ENCODE results near the gene AUTS2.

The AUTS2 gene

DNA sequence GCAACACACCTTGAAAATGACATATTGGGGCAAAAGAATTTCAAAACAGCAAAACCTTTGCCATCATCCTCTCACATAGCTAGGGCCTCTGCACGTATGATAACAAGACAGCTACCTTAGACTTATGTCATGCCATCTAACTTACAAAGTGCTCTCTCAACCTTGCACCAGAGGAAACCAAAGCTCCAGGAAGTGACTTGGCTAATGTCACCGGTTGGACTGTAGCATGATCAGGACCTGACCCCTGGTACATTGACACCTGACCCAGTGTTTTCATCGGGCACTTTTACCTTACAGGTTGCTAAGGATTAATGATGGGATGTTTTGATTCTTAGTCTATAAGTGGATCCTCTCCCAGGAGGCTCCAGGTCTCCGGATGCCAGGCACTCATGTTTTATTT lies 1003.8 kb downstream of the AUTS2 start:
- DNase-seq (ENCODE audit: low read depth): no peak

DNA sequence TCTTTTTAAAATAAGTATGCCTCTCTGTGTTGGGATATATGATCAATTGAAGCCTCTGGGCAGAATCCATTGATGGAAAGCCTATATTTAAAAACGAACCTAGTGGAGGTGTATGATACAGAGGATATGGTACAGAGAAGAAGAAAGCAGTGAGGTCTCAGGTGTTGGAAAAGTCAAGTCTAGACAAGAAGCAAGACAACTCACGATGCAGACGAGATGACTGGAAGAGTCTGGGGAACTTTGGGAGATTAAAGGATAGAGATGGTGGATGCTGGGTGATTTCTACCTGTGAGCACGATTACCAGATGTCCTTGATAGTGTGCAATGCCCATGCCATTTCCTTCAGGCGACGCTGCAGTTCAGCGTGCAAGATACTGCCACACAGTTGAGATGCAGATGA lies 1009.0 kb downstream of the AUTS2 start:
- no peak for DNase-seq (ENCODE audit: low read depth)

DNA sequence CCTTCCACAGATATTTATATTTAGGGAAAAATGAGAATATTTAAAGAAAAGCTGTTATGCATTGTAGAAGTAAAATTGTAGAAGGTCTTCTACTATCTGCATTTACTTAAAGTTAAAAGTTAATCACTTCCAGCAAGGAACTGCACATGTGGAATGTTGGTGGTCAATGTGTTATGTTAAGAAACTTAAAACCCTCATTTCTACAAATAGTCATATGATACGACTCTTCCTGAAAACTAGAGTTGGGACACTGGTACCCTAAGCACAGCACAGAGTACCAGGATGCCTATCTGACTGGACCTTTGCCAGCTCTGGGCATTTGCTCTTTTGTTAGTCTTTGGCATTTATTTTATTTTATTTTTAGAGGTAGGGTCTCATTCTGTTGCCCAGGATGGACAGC lies 1009.5 kb downstream of the AUTS2 start:
- DNase-seq (ENCODE audit: low read depth): no peak

DNA sequence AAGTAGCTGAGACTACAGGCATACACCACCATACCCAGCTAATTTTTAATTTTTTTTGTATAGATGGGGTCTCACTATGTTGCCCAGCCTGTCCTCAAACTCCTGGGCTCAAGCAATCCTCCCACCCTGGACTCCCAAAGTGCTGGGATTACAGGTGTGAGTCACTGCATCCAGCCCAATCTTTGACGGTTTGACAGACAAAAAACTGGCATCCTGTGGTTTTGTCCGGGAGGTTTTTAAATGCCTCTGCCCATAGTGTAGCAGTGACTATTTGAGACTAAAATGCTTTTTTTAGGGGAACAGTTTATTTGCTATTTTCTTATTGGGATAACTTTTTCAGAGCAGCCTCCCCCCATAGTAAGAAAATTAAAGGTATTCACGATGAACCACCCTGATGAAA lies 1010.0 kb downstream of the AUTS2 start:
- no peak for DNase-seq (ENCODE audit: low read depth)

DNA sequence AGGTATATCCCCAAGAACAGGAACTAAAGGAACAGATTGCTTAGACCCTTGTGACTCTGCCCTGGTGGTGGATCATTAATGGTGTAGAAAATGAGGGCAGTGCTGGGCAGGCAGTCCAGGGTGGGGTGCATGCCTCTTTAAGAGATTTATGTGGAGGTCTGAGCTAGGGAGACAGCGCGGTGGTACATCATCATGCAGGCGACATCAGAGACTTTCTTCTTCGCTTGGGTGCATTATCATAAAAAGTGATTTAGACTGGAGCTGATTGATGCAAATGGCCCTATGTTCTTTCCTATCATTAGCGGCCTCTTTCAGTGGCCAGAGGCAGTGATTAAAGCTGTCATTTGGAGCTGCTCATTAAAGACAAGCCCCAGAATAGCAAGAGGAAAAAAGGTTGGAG lies 1014.5 kb downstream of the AUTS2 start:
- no peak for DNase-seq (ENCODE audit: low read depth)

DNA sequence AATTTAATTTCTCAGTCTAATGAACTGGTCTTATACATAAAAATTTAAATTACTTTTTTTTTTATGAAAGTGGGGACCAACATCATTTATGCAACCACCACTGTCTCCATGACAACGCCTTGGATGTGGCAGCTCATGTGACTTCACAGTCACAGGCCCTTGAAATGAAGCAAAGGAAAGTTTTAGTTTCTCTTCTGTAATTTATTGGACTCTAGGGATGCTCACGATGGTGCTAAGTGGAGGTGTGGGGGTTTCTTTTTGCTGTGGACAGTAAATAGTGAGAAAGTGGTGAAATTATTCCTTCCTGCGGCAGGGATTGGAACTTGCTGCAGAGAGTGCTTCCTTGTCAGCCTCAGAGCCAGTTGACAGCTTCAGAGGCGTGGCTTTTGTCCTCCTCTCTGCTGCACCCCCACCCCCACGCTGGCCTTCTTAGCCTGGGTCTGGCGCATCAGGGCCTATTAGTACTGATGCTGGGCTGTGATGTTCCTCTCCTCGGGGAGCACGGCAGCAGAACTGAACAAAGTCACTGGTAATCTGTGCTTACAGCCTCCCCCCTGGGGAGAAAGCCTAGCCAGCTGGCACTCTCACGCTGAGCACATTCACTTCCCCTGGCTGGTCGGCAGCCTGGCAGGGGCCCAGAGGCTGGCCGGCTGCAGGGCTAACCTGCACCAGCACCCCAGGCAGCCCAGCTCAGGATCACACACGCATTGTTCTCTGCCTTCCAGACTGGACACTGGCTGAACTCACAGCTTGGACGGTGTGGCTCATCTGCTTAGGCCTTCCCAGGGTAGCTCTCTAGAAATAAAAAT lies 1016.2 kb downstream of the AUTS2 start:
- DNase-seq (ENCODE audit: low read depth): no peak

DNA sequence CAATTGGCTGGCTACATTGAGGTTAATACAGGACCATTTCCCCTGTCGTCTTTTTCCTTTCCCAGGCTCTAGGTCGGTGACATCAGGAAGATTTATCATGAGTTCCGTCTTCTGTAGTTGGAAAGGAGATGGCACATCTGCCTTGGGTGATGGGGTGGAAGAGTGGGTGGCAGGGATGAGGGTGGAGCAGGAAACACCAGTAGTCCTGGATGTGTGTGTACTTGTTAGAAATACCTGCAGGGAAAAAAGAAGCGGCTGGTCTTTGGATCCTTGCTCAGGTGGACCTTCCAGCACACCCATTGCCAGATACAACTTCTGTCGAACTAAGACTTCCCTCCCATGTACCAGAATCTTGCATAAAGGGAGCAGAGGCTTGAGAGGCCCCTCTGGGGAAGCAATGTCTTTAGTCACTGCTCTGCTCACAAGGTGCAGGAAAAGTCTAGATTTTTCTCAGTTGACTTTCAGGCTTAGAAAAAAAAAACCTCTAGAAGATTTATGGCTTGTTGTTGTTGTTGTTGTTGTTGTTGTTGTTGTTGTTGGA lies 1016.9 kb downstream of the AUTS2 start:
- DNase-seq (ENCODE audit: low read depth): no peak

DNA sequence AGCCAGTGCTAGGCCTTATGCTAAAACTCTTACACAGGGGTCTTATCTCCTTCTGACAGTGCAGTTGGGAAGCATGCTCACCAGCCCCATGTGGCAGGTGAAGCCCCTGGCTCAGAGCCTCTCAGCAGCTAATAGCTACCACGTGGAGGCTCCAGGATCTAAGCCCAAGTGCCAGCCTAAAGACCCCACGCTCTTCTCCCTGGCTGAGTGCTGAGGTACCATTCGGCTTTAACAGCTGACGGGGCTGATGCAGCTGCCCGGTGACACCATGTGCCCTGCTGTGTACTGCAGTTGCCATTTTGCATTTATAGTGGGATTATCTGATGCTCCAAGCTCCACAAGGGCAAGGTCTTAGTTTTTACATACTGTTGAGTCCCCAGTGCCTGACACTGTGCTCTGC lies 1017.9 kb downstream of the AUTS2 start:
- no peak for DNase-seq (ENCODE audit: low read depth)

DNA sequence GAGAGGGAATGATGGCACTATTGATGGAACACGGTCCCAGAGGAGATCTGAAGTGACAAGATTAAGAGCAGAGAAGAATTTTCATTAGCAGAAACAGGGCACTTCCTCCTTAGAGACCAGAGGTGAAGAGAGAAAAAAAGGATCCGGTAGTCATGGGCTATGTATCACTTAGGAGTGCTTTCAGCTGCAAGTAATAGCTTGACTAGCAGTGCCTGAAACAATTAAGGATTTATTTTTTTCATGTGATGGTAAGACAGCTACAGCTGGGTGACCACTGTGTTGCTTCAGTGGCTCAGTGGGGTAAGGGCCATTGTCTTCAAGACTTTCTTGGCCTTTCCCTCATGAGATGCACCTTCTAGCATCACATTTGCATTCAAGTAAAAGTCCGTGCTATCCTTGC lies 1018.5 kb downstream of the AUTS2 start:
- no peak for DNase-seq (ENCODE audit: low read depth)

DNA sequence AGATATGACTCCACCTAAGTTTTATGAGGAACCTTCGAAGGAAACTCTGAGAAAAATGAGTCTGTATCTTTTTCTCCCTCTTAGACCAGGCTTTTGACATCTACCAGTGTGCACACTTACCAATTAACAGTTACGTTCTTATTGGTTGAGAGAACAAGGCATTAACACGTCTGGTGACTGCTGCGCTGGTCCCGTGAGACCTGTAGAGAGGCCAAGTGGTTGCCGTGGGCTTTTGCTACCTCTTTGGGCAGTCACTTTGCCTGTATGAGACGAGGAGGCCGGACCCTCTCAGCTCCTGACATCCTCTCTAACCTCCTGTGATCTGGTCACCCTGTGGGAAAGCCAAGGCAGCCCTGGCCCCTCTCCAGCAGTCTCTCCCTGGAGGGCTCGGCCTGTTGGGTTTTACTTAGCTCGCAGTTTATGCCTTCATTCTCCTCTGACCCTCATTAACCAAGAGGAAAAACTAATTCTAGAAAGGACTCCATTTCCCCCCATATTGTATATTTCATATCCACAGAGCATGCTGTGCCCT lies 1019.8 kb downstream of the AUTS2 start:
- no peak for DNase-seq (ENCODE audit: low read depth)

DNA sequence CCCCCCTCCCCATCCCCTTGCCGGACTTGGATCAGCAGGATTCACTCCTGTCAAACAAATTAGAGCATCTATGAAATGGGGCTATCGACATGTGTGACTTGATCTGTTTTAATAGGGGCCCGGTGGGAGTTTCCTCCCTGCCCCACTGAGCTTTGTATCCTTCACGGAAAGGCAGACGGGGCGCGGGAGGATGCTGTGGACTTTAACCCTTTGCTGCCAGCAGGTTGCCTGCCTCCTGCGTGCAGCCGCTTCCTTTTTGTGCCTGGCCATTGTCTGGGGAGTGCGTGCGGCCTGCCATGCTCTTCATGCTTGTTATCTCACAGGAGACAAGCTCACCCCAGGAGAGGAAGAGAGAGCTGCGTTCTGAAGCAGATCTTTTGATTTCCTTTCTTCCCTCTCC lies 1020.9 kb downstream of the AUTS2 start:
- DNase-seq (ENCODE audit: low read depth): no peak

DNA sequence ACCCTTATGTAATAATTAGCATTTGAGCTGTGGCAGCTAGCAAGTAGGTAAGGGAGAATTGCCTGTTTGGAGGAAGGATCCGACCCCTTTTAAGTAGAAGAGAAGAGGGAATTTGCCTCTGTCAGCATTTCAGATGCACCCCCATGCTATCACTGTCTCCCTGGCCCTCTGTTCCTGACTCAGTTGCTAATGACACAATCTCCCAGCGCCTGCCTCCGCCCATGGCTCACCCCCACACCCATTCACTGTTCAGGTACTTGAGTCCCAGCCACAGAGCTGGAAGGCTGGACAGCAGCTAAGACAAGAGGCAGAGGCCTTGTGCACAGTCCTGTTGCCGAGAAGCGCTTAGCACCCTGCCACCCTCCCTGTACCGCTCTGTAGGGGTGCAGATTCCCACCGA lies 1021.4 kb downstream of the AUTS2 start:
- DNase-seq (ENCODE audit: low read depth): no peak

DNA sequence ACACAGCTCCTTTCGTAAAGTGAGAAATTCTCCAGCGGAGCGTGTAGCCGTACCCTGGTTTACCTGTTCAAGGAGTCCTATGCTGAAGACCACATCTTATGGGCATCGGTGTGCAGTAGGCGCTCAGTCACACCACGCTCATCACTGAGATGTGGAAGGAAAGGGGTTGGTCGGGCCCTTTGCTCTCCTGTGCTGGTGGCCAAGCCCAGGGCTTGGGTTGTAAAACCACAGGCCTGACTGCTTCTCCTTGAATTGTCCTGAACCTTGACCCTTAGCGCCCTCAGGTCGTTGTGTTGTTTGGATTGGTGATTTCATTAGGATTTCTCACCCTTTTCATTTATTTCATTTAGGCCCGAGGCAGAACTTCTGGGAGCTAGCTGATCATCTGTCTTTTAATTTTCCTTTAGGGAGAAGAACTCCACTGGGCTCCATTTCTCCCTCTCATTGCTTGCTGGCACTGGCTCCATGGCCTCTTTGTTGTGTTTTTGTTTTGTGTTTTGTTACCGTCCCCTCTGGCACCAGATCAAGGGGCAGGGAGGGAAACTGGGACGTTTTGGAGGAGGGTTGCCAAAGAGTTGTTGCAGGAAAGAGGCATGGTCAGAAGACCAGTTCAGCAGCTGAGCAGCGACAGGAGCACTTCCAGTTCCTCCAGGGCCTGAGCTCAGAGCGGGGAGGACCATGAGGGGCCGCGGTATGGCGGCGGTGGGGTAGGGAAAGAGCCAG lies 1022.2 kb downstream of the AUTS2 start:
- no peak for DNase-seq (ENCODE audit: low read depth)

DNA sequence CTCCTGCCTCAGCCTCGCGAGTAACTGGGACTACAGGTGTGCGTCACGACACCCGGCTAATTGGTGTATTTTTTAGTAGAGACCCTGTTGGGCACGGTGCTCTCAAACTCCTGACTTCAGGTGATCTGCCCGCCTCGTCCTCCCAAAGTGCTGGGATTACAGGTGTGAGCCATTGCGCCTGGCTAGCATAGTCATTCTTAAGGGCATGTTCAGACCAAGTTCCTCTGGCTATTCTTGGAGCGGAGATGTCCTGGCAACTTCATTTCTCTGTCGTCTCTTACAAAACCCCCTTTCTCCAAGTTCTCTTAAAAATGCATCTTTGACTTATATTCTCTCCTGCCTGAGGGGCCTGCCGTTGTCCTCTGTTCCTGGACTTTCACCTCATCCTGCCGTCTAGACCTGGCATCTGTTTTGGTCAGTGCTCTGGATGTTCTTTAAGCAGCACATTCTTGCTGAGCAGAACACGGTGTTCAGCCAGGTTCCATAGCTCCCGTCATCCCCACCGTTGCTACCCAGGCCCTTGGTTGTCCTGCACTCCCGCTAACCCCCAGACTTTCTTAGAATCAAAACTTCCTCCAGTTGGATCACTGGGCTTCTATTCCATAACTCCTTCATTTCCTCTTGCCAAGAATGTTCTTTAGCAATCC lies 1023.8 kb downstream of the AUTS2 start:
- DNase-seq (ENCODE audit: low read depth): no peak

DNA sequence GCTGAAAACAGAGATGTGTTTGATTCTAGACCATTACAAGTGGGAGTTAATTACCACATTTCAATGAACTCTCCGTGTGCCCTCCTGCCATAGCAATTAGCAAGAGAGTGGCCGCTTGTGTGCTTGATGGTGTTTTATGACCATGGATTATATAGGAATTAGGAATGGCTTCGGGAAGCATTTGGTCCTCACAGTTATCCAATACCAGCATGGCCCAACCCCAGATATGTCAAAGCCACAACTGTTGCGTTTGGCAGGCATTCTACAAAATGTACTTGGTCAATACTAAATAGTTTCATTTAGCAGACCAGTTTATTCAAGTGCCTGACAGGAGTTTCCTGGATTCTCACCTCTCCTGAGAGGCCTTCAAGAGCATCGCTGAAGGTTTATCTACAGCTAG lies 1024.7 kb downstream of the AUTS2 start:
- no peak for DNase-seq (ENCODE audit: low read depth)

DNA sequence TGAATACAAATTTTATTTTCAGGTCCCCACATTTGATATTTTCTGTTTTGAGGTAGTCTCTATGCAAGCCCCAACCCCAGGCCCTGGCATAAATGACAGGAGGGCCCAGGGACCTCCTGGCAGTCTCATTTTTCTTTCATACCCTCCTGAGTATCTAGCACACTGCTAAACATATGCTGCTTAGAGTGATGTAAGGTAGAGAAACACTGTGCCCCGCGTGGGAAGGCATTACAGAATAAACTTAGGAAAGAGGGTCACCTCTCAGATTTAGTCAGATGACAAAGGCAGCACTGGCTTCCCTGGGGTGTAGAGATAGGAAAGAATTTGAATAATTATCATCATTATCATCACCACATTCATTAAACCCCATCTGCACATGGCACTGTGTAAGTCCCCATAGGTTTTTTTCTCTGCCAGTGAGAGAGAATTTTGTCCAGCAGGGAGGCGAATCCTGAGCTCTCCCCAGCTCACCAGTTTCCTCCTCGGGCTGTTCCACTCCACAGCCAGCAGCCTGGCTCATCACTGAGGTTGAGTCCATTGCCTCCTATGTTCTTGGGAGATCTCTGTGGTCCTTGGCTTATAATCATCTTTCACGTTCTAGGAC lies 1026.3 kb downstream of the AUTS2 start:
- DNase-seq (ENCODE audit: low read depth): no peak

DNA sequence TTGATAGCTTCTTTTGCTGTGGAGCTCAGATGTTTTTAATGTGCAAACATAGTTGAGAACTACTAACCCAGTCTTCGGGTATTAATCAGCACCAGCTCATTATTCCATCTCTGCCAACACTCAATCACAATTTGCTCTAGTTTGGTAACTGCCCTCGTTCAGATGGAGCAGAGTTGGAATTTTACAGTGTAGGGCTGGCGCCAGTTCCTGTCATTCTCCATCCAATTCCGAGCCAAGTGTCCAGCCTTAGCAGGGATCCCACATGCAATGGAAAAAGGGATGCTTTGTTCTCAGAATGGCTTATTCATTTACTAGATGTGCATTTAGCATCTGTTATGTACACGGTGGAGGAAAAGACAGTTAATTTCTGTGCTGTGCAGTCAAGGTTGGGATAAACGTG lies 1029.2 kb downstream of the AUTS2 start:
- DNase-seq (ENCODE audit: low read depth): no peak

DNA sequence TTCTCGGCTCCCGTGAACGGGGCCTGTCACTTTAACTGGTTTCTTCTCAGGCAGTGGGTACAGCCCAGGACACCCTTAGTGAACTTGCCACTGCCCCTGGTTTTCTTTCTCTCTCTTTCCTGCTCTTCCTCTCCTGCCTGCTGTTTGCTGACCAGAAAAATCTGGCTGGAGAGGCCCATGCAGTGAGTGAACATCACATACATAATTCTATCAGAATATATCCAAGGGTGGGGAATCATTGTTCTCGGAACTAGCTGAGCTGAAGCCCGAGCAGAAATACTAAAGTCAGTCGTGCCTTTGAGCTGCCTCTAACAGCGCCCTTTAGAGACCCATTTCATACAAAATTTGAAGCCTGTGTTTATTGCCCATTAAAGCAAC lies 1032.2 kb downstream of the AUTS2 start:
- no peak for DNase-seq (ENCODE audit: low read depth)

DNA sequence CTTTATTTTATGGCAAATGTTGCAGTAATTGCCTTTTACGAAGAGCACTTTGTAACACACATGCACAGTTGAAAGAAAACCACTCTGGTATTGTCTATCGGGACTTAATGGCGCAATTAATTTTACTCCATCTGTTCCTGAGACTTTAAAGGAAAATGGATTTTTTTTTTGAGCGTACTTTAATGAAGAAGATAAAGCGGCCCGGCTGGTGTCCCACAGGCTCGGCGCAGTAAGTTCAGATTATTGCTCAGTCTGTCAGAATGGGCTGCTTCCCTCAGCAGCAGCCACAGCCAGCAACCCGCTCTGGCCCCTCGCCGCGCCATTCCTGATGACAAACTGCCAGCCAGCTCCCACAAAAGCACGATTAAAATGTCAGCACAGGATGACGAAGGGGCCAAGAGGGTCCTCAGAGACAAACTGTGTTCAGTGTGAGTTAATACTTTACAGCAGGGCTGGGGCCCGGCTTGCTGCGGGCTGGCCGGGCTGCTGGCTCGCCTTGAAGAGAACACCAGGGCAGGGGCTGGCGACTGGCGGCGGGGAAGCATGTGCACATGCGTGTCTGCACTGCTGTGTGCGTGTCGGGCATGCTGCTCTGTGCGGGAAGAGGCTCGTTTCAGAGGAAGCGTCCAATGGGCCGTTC lies 1032.7 kb downstream of the AUTS2 start:
- no peak for DNase-seq (ENCODE audit: low read depth)

DNA sequence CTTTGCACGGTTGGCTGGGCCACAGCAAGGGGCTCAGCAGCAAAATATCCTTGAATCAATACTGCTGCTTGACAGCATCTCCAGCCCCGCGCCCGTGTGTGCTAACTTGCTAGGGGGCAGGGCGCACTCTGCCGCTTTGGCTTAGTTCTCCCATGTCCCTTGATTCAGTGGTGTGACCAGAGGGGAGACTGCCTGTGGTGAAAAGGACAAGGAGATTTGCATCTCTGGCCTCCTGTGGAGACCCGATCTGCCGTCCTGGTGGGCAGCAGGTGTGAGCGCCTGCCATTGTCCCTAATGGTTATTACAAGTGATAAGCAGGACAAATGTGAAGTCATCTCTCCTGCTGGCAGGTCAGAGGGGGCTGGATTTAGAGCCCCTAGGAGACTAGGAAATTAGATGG lies 1033.4 kb downstream of the AUTS2 start:
- no peak for DNase-seq (ENCODE audit: low read depth)

DNA sequence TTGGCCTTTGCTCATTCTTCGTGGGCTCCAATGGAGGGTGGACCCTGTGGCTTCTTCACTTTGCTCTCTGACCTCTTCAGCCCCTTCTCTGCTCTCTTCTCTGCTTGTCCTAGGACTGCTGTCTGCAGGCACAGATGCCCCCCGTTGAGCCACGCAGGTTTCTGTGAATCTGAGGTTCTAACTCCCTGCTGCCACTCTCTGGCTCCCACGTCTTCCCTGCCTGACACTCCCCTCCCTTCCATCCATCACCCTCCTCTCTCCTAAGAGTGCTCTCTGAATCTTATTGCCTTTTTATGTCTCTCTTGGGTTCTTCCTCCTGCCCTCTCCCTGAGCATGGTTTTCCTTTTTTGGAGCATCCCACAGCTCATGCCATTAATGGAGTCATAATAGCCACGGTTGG lies 1034.1 kb downstream of the AUTS2 start:
- no peak for DNase-seq (ENCODE audit: low read depth)

DNA sequence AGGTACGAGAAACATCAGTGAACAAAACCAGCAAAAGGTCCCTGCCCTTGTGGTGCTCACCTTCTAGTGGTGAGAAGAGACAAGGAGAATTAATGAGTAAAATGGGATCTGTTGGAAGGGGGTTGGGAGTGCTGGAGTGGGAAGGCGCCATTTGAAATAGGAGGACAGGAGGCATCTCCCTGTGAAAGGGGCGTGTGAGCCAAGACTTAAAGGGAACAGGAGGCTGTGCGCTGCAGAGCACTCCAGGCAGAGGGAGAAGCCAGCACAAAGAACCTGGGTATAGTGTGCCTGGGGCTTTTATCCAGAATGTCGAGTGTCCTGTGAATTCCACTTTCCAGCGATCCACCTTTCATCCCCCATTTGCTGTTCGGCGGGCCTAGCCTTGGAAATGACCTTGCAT lies 1035.8 kb downstream of the AUTS2 start:
- DNase-seq (ENCODE audit: low read depth): no peak
